ENCODE measurements around the gene ADAMTS2. TPM values are rescaled to one million over a fixed set of nuclear protein-coding genes. Genes with fewer than 3 reads are reported as not detected.

ADAMTS2 gene
- total RNA-seq, 1 donor from 2014 or later, result 23.5 TPM

- H3K9me3 Mint-ChIP-seq (ENCODE audit: unreplicated experiment), result peaks cover 3% of the 10 kb centered on the region
- no peak for TF ChIP-seq CTCF (IDR thresholded peaks at IDR 0.05; ENCODE audit: partially characterized antibody, unreplicated experiment)
- peaks cover 18% of the 10 kb centered on the region for H3K4me1 Mint-ChIP-seq (ENCODE audit: low read depth, unreplicated experiment)
- no peak overlapping the region for H3K27ac Mint-ChIP-seq (ENCODE audit: unreplicated experiment)
- DNase-seq, result no peak
- H3K36me3 Mint-ChIP-seq (ENCODE audit: unreplicated experiment), result no peaks in the 10 kb centered on the region
- H3K4me3 Mint-ChIP-seq (ENCODE audit: unreplicated experiment), result no peak overlapping the region
- H3K27me3 Mint-ChIP-seq (ENCODE audit: unreplicated experiment), result peaks cover 9% of the 10 kb centered on the region
Observed at GRCh38 chr5:179208706-179209358, 136.4 kb downstream of the ADAMTS2 start.

GRCh38 chr5:179207920-179208705 is 137.1 kb downstream of the ADAMTS2 start:
- peaks cover 4% of the 10 kb centered on the region for H3K9me3 Mint-ChIP-seq (ENCODE audit: unreplicated experiment)
- H3K4me3 Mint-ChIP-seq (ENCODE audit: unreplicated experiment), result no peak overlapping the region
- peak; percentile 5 for DNase-seq
- H3K27ac Mint-ChIP-seq (ENCODE audit: unreplicated experiment), result no peak overlapping the region
- peaks cover 15% of the 10 kb centered on the region for H3K4me1 Mint-ChIP-seq (ENCODE audit: low read depth, unreplicated experiment)
- no peaks in the 10 kb centered on the region for H3K36me3 Mint-ChIP-seq (ENCODE audit: unreplicated experiment)
- TF ChIP-seq CTCF (IDR thresholded peaks at IDR 0.05; ENCODE audit: partially characterized antibody, unreplicated experiment), result no peak
- H3K27me3 Mint-ChIP-seq (ENCODE audit: unreplicated experiment), result peaks cover 9% of the 10 kb centered on the region

- TF ChIP-seq CTCF (IDR thresholded peaks at IDR 0.05; ENCODE audit: partially characterized antibody, unreplicated experiment), result no peak
- no peak overlapping the region for H3K4me3 Mint-ChIP-seq (ENCODE audit: unreplicated experiment)
- peaks cover 12% of the 10 kb centered on the region for H3K4me1 Mint-ChIP-seq (ENCODE audit: low read depth, unreplicated experiment)
- peak; percentile 10 for DNase-seq
- H3K36me3 Mint-ChIP-seq (ENCODE audit: unreplicated experiment), result no peaks in the 10 kb centered on the region
- H3K9me3 Mint-ChIP-seq (ENCODE audit: unreplicated experiment), result peaks cover 4% of the 10 kb centered on the region
- peaks cover 9% of the 10 kb centered on the region for H3K27me3 Mint-ChIP-seq (ENCODE audit: unreplicated experiment)
- no peak overlapping the region for H3K27ac Mint-ChIP-seq (ENCODE audit: unreplicated experiment)
Observed at GRCh38 chr5:179207470-179207869, 137.8 kb downstream of the ADAMTS2 start.

GRCh38 chr5:179206366-179206765 is 138.9 kb downstream of the ADAMTS2 start:
- Mint-ChIP-seq H3K4me3 (ENCODE audit: unreplicated experiment) (no peak overlapping the region), H3K27ac (ENCODE audit: unreplicated experiment) (no peak overlapping the region), H3K36me3 (ENCODE audit: unreplicated experiment) (no peaks in the 10 kb centered on the region), H3K27me3 (ENCODE audit: unreplicated experiment) (peaks cover 4% of the 10 kb centered on the region), H3K4me1 (ENCODE audit: low read depth, unreplicated experiment) (peaks cover 11% of the 10 kb centered on the region), H3K9me3 (ENCODE audit: unreplicated experiment) (peaks cover 2% of the 10 kb centered on the region)
- DNase-seq, result peak; percentile 11
- no peak for TF ChIP-seq CTCF (IDR thresholded peaks at IDR 0.05; ENCODE audit: partially characterized antibody, unreplicated experiment)

GRCh38 chr5:179205277-179205676 is 140.0 kb downstream of the ADAMTS2 start:
- no peak for TF ChIP-seq CTCF (IDR thresholded peaks at IDR 0.05; ENCODE audit: partially characterized antibody, unreplicated experiment)
- no peak overlapping the region for H3K4me3 Mint-ChIP-seq (ENCODE audit: unreplicated experiment)

More at GRCh38 chr5:179205277-179205676, 140.0 kb downstream of the ADAMTS2 start:
- Mint-ChIP-seq H3K27ac (ENCODE audit: unreplicated experiment) (no peak overlapping the region), H3K27me3 (ENCODE audit: unreplicated experiment) (no peaks in the 10 kb centered on the region), H3K4me1 (ENCODE audit: low read depth, unreplicated experiment) (peaks cover 6% of the 10 kb centered on the region), H3K36me3 (ENCODE audit: unreplicated experiment) (no peaks in the 10 kb centered on the region), H3K9me3 (ENCODE audit: unreplicated experiment) (peaks cover 2% of the 10 kb centered on the region)
- DNase-seq, result no peak

Data from glutamatergic neuron (in vitro differentiated cells).